GM23338 (cell line): ENCODE results near the gene LRTM2. TPM values are rescaled to one million over a fixed set of nuclear protein-coding genes. Genes with fewer than 3 reads are reported as not detected.

ENCODE experiments used
- ATAC-seq: fragments of 200-7000 bp; cut with Tn5 transposase; 3 replicates; pipeline ENCODE4 v1.9.1; 2020
- DNase-seq: peaks from one replicate; pipeline ENCODE4 v3.0.0-alpha.2; 2015; ENCODE audit warnings: low spot score
- H2AFZ ChIP-seq: fragments of 200-600 bp; sonication (generic); 2 replicates; pipeline ENCODE4 v1.8.0; 2016; ENCODE audit warnings: antibody characterized with exemption, mild to moderate bottlenecking, moderate library complexity
- H3F3A ChIP-seq: fragments of 200-600 bp; sonication (generic); replicated peaks from 2 replicates; pipeline ENCODE4 v1.8.0; 2017; ENCODE audit warnings: antibody characterized with exemption, mixed run types, low read depth
- H3K27ac ChIP-seq: fragments of 200-600 bp; sonication (generic); 2 replicates; pipeline ENCODE4 v1.6.1; 2016; ENCODE audit warnings: low read depth
- H3K27me3 ChIP-seq: fragments of 200-600 bp; sonication (generic); 2 replicates; pipeline ENCODE4 v1.8.0; 2016; ENCODE audit warnings: mild to moderate bottlenecking, mixed run types, moderate library complexity; ENCODE audit not compliant: insufficient read depth
- H3K36me3 ChIP-seq: fragments of 200-600 bp; sonication (generic); 2 replicates; pipeline ENCODE4 v1.8.0; 2016; ENCODE audit warnings: mild to moderate bottlenecking; ENCODE audit not compliant: insufficient read depth
- H3K4me1 ChIP-seq: fragments of 200-600 bp; sonication (generic); 2 replicates; pipeline ENCODE4 v1.8.0; 2016; ENCODE audit warnings: mild to moderate bottlenecking, moderate library complexity; ENCODE audit not compliant: insufficient read depth
- H3K4me2 ChIP-seq: fragments of 200-600 bp; sonication (generic); 2 replicates; pipeline ENCODE4 v1.7.1; 2017; ENCODE audit warnings: mixed run types
- H3K4me3 ChIP-seq: fragments of 200-600 bp; sonication (generic); 2 replicates; pipeline ENCODE4 v1.6.1; 2016; ENCODE audit warnings: mixed run types
- H3K79me2 ChIP-seq: fragments of 200-600 bp; sonication (generic); replicated peaks from 2 replicates; pipeline ENCODE4 v1.8.0; 2017; ENCODE audit warnings: mild to moderate bottlenecking; ENCODE audit not compliant: insufficient read depth
- H3K9me2 ChIP-seq: fragments of 200-600 bp; sonication (generic); 2 replicates; pipeline ENCODE4 v1.8.0; 2017; ENCODE audit not compliant: insufficient read depth
- H4K20me1 ChIP-seq: fragments of 200-600 bp; sonication (generic); replicated peaks from 2 replicates; pipeline ENCODE4 v1.8.0; 2017; ENCODE audit warnings: mild to moderate bottlenecking; ENCODE audit not compliant: insufficient read depth
- H3K27ac Mint-ChIP-seq: 2 replicates; pipeline ENCODE4 v1.8.0; 2020; ENCODE audit warnings: inconsistent platforms, mild to moderate bottlenecking, moderate library complexity, mixed read lengths
- H3K27me3 Mint-ChIP-seq: 3 replicates; pipeline ENCODE4 v1.8.0; 2022; ENCODE audit warnings: low read depth, mild to moderate bottlenecking, moderate library complexity, mixed read lengths, inconsistent platforms; ENCODE audit not compliant: insufficient read depth, poor library complexity
- H3K36me3 Mint-ChIP-seq: 3 replicates; pipeline ENCODE4 v1.8.0; 2021; ENCODE audit warnings: low read depth, mild to moderate bottlenecking, inconsistent platforms, moderate library complexity, mixed read lengths
- H3K4me1 Mint-ChIP-seq: 3 replicates; pipeline ENCODE4 v1.8.0; 2020; ENCODE audit warnings: mild to moderate bottlenecking, inconsistent platforms, mixed read lengths
- H3K4me3 Mint-ChIP-seq: 3 replicates; pipeline ENCODE4 v1.8.0; 2021; ENCODE audit warnings: moderate library complexity, mild to moderate bottlenecking, inconsistent platforms, mixed read lengths
- H3K9me3 Mint-ChIP-seq: 3 replicates; pipeline ENCODE4 v1.8.0; 2020; ENCODE audit warnings: moderate library complexity, mild to moderate bottlenecking, inconsistent platforms, mixed read lengths
- CREB1 ChIP-seq: fragments of 250-450 bp; sonication (Bioruptor Pico); IDR thresholded peaks from 2 replicates; pipeline ENCODE4 v1.5.0; 2020; ENCODE audit warnings: low read depth, mild to moderate bottlenecking, moderate library complexity
- EZH2phosphoT487 ChIP-seq: fragments of 200-600 bp; sonication (generic); IDR thresholded peaks from one replicate; pipeline ENCODE4 v1.8.1; 2018; ENCODE audit warnings: antibody characterized with exemption; ENCODE audit not compliant: unreplicated experiment
- JUNB ChIP-seq: IDR thresholded peaks from one replicate; pipeline ENCODE4 v1.6.1; 2016; ENCODE audit warnings: antibody characterized with exemption; ENCODE audit not compliant: unreplicated experiment
- NANOG ChIP-seq: IDR thresholded peaks from 2 replicates; pipeline ENCODE4 v1.6.1; 2016; ENCODE audit warnings: antibody characterized with exemption, borderline replicate concordance
- POLR2AphosphoS5 ChIP-seq: IDR thresholded peaks from 2 replicates; pipeline ENCODE4 v1.6.1; 2016; ENCODE audit warnings: antibody characterized with exemption, low read depth
- STAT1 ChIP-seq: IDR thresholded peaks from one replicate; pipeline ENCODE4 v1.6.1; 2016; ENCODE audit warnings: antibody characterized with exemption; ENCODE audit not compliant: unreplicated experiment
- ZNF331 ChIP-seq: fragments of 250-450 bp; sonication (Bioruptor Pico); IDR thresholded peaks from 2 replicates; pipeline ENCODE4 v1.5.0; 2020; ENCODE audit warnings: low read depth, mild to moderate bottlenecking, moderate library complexity
- polyA plus RNA-seq: library from polyadenylated mRNA; unstranded; fragments of >200 nt; fragmentation: Nextera tagmentation; extraction: Ambion mirVana; gene quantifications from 2 replicates; pipeline ENCODE4 v1.2.1, GENCODE V29; 2016
- total RNA-seq: library from RNA; depleted of rRNA; stranded (reverse); fragments of >200 nt; shearing (Covaris generic); gene quantifications from 2 replicates; pipeline ENCODE4 v1.2.3, GENCODE V29; 2014
- TF ChIP-seq, protein P1 (sequence below): IDR thresholded peaks from 2 replicates; pipeline ENCODE4 v1.6.1; 2016; ENCODE audit warnings: antibody characterized with exemption
- TF ChIP-seq, protein P2 (sequence below): IDR thresholded peaks from one replicate; pipeline ENCODE4 v1.6.1; 2018; ENCODE audit warnings: antibody characterized with exemption; ENCODE audit not compliant: unreplicated experiment
- TF ChIP-seq, protein P3 (sequence below), 2 experiments: fragments of 200-600 bp in 1 of 2; sonication (generic) in 1 of 2; conservative IDR thresholded peaks; 2 replicates each; pipeline versions ENCODE4 v1.5.1 to v1.6.1; 2016 to 2017; ENCODE audit warnings: antibody characterized with exemption in 2 of 2, low read depth in 2 of 2, mild to moderate bottlenecking in 2 of 2, moderate library complexity in 1 of 2

LRTM2 gene
- total and polyA plus RNA-seq, 2 experiments from 2014 or later, result 0.08 TPM; not detected in 1

DNA sequence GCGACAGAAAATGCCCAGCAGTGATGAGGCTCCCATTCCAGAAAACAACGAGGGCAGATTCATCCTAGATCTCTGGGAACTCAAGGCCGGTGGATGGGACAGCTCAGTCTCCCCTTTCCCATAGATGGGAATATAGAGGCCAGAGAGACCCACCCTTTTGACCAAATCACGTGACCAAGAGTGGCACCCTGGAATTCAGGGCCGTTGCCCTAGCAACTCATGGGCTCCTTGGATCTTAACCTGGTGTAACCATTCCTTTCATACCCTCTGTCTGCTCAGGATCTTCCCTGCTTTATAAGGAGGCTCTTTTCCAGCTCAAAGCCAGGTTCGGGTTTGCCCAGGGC is 8.4 kb upstream of the LRTM2 start:
- no peaks in the 10 kb centered on the region; the same call in 2 of the 3 replicates for H3K4me1 Mint-ChIP-seq
- no peaks in the 10 kb centered on the region; the same call in 1 of the 3 replicates for H3K9me3 Mint-ChIP-seq
- no peaks in the 10 kb centered on the region for H4K20me1 ChIP-seq
- H3K36me3 ChIP-seq, result no peaks in the 10 kb centered on the region
- H3K9me2 ChIP-seq, result no peaks in the 10 kb centered on the region
- H3K4me1 ChIP-seq, result no peaks in the 10 kb centered on the region
- H2AFZ ChIP-seq, result no peak overlapping the region
- H3F3A ChIP-seq, result no peaks in the 10 kb centered on the region
- no peak overlapping the region for H3K4me3 ChIP-seq
- ATAC-seq (no peak), DNase-seq (no peak)
- peaks cover 6% of the 10 kb centered on the region for H3K27me3 Mint-ChIP-seq
- no peaks in the 10 kb centered on the region for H3K27me3 ChIP-seq
- H3K4me3 Mint-ChIP-seq, result no peak overlapping the region
- H3K4me2 ChIP-seq, result no peak overlapping the region
- no peak overlapping the region for H3K27ac Mint-ChIP-seq
- no peaks in the 10 kb centered on the region for H3K36me3 Mint-ChIP-seq
- no peaks in the 10 kb centered on the region for H3K79me2 ChIP-seq
- TF ChIP-seq, protein P1, sequence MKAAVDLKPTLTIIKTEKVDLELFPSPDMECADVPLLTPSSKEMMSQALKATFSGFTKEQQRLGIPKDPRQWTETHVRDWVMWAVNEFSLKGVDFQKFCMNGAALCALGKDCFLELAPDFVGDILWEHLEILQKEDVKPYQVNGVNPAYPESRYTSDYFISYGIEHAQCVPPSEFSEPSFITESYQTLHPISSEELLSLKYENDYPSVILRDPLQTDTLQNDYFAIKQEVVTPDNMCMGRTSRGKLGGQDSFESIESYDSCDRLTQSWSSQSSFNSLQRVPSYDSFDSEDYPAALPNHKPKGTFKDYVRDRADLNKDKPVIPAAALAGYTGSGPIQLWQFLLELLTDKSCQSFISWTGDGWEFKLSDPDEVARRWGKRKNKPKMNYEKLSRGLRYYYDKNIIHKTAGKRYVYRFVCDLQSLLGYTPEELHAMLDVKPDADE, result no peak
- TF ChIP-seq, protein P2, sequence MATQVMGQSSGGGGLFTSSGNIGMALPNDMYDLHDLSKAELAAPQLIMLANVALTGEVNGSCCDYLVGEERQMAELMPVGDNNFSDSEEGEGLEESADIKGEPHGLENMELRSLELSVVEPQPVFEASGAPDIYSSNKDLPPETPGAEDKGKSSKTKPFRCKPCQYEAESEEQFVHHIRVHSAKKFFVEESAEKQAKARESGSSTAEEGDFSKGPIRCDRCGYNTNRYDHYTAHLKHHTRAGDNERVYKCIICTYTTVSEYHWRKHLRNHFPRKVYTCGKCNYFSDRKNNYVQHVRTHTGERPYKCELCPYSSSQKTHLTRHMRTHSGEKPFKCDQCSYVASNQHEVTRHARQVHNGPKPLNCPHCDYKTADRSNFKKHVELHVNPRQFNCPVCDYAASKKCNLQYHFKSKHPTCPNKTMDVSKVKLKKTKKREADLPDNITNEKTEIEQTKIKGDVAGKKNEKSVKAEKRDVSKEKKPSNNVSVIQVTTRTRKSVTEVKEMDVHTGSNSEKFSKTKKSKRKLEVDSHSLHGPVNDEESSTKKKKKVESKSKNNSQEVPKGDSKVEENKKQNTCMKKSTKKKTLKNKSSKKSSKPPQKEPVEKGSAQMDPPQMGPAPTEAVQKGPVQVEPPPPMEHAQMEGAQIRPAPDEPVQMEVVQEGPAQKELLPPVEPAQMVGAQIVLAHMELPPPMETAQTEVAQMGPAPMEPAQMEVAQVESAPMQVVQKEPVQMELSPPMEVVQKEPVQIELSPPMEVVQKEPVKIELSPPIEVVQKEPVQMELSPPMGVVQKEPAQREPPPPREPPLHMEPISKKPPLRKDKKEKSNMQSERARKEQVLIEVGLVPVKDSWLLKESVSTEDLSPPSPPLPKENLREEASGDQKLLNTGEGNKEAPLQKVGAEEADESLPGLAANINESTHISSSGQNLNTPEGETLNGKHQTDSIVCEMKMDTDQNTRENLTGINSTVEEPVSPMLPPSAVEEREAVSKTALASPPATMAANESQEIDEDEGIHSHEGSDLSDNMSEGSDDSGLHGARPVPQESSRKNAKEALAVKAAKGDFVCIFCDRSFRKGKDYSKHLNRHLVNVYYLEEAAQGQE, result no peak
- no peak for TF ChIP-seq JUNB
- TF ChIP-seq, protein P3, sequence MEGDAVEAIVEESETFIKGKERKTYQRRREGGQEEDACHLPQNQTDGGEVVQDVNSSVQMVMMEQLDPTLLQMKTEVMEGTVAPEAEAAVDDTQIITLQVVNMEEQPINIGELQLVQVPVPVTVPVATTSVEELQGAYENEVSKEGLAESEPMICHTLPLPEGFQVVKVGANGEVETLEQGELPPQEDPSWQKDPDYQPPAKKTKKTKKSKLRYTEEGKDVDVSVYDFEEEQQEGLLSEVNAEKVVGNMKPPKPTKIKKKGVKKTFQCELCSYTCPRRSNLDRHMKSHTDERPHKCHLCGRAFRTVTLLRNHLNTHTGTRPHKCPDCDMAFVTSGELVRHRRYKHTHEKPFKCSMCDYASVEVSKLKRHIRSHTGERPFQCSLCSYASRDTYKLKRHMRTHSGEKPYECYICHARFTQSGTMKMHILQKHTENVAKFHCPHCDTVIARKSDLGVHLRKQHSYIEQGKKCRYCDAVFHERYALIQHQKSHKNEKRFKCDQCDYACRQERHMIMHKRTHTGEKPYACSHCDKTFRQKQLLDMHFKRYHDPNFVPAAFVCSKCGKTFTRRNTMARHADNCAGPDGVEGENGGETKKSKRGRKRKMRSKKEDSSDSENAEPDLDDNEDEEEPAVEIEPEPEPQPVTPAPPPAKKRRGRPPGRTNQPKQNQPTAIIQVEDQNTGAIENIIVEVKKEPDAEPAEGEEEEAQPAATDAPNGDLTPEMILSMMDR (conservative IDR thresholded peaks at IDR 0.05; ENCODE audit: low read depth in 2 of 2), result no peak
- no peak for TF ChIP-seq STAT1
- no peak overlapping the region for H3K27ac ChIP-seq

DNA sequence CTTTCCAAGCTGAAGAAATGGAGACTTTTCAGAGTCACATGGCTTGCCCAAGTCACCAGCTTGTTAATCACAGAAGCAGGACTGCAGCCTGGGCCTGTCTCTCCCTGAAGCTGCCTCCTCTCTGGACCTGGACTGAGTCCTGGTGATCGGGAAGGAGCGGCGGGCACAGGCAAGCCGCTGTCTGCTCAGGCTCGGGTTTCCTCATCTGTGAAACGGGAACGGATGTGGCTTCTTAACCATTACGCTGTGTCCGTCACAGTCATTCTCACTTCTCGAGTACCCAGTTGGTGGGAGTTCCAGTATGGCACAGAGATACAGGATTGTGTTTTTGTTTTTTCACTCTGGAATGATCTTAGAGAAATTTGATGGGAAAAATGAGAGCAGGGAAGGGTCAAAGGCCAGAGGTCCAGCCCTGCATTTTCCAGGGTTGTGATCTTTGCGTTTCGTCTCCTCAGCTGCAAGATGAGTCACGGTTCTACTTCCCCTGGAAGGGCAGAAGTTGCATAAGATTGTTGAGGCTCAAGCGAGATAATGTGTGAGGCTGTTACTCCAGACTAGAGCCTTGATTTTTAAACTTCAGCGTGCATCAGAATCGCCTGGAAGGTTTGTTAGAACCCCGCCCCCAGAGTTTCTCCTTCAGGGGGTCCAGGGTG is 7.6 kb upstream of the LRTM2 start:
- H3K27ac ChIP-seq, result no peak overlapping the region
- no peak overlapping the region for H3K4me2 ChIP-seq
- no peak overlapping the region for H3K4me3 ChIP-seq
- Mint-ChIP-seq H3K9me3 (no peaks in the 10 kb centered on the region; the same call in 1 of the 3 replicates), H3K4me3 (no peak overlapping the region), H3K27me3 (peaks cover 6% of the 10 kb centered on the region), H3K36me3 (no peaks in the 10 kb centered on the region), H3K4me1 (no peaks in the 10 kb centered on the region; the same call in 2 of the 3 replicates), H3K27ac (no peak overlapping the region)
- no peak overlapping the region for H2AFZ ChIP-seq
- H4K20me1 ChIP-seq, result no peaks in the 10 kb centered on the region
- H3F3A ChIP-seq, result no peaks in the 10 kb centered on the region
- no peaks in the 10 kb centered on the region for H3K36me3 ChIP-seq
- no peak for DNase-seq
- H3K27me3 ChIP-seq, result no peaks in the 10 kb centered on the region
- ATAC-seq, result no peak
- H3K9me2 ChIP-seq, result no peaks in the 10 kb centered on the region
- H3K4me1 ChIP-seq, result no peaks in the 10 kb centered on the region
- no peaks in the 10 kb centered on the region for H3K79me2 ChIP-seq
- TF ChIP-seq STAT1 (no peak), ZNF331 (no peak), EZH2phosphoT487 (no peak), POLR2AphosphoS5 (no peak), CREB1 (CRISPR knock-in tag) (no peak), NANOG (no peak)
- TF ChIP-seq, protein P3 (conservative IDR thresholded peaks at IDR 0.05; ENCODE audit: low read depth in 2 of 2), result no peak
